Mucosa of gallbladder (tissue), 1 donor: ENCODE results near the gene WDPCP. TPM values are rescaled to one million over a fixed set of nuclear protein-coding genes. Genes with fewer than 3 reads are reported as not detected.
"Not testable (repeated sequence)": the region's sequence is repeated elsewhere in the genome, so short reads cannot be mapped to it uniquely, and the experiment has no call there.

ENCODE experiments used
- DNase-seq: peaks from one replicate; pipeline ENCODE4 v3.0.0-alpha.2; 2020; ENCODE audit warnings: low spot score
- total RNA-seq: library from RNA; stranded (reverse); gene quantifications from one replicate; pipeline ENCODE4 v1.2.1, GENCODE V29; 2021
- donor health status: DM: no; HTN: no; CAD: no.

The WDPCP gene
- total RNA-seq, 1 donor from 2014 or later, result 7.8 TPM

DNA sequence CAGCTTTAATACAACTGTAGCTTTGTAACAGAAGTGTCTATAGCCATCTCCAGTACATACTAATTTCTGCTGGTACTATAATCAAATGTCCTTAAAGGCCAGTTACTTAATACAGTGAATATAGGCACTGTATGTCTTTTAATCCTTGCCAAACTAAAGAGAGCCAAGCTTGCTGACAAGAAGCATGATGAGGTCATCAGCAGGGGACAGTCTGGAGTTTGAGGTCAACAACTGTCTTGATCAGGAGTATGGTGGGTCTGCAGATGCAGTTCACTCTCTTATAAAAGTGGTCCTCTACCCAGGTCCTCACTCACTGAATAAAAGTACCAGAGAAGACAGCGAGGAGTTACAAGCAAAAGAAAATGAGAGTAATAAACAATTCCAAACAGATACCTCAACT lies 219.1 kb downstream of the WDPCP start:
- DNase-seq, result no peak

DNA sequence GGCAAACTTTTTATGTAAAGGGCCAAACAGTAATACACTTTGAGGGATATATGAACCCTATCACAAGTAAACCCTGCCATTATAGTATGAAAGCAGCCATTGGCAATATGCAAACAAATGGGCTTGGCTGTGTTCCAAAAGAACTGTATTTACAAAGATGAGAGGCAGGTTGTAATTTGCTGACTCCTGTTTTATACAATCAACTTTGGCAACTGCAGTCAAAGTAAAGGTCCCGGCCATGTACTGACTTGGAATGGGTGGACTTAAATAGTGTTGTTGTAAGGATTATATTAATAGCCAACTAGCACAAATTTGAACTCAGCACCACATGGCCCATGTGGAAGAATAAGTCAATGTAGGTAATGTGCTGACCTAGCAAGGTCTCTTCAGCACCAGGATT lies 223.4 kb downstream of the WDPCP start:
- no peak for DNase-seq

DNA sequence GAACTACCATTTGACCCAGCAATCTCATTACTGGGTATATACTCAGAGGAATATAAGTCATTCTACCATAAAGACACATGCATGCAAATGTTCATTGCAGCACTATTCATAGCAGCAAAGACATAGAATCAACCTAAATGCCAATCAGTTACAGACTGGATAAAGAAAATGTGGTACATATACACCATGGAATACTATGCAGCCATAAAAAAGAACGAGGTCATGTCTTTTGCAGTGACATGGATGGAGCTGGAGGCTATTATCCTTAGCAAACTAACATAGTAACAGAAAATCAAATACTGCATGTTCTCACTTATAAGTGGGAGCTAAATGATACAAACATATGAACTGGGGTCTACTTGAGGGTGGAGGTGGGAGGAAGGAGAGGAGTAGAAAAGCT lies 230.6 kb downstream of the WDPCP start:
- not testable (repeated sequence) for DNase-seq

DNA sequence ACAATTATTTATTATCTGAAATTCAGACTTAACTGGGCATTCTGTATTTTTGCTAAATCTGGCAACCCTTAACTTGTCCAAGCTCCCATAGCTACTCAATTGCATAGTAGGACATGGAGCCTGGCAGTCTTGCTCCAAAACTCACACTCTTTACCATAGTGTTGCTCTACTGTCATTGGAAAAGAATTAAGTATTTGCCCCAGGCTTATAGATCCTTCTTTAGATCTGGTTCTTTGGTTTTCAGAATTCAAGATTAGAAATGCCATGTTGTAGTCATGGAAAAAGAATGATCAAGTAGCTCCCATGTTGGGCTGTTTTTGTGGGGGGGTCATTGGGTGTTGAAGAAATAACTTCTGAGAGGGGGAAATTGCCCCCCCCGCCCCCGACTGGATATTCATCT lies 240.9 kb downstream of the WDPCP start:
- no peak for DNase-seq

DNA sequence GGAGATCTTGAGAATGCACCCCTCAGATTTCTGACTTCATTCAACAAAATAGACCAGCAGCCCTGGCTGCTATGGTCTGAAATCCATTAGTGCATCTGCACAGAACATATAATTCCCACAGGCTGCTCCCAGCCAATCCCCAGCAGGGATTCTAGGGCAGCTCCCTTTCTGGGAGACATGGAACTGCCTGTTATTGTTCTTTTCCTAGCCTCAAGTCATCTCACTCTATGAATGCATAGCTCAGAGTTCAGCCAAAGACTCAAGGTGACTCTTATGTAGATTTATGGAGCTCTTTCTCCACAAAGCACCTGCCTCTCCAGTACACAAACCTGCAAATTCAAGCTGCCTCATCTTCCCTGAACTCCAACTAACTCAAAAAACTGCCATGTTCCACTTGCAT lies 241.9 kb downstream of the WDPCP start:
- DNase-seq, result no peak

DNA sequence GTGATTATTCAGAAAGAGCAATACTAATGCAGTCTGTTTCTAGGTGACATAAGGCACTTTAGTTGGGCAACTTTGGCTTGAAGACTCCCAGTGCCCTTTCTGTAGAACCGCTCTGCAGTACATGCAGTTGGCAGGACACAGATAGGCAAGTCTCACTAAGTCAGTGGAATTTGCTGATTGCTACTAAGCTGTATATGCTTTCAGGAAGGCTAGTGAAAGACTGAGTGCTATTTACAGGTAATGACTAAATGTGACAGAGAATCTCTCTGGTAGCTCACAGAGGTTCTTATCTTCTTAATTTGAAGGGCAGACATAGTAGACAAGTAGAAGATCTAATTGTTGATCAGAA lies 243.0 kb downstream of the WDPCP start:
- no peak for DNase-seq

DNA sequence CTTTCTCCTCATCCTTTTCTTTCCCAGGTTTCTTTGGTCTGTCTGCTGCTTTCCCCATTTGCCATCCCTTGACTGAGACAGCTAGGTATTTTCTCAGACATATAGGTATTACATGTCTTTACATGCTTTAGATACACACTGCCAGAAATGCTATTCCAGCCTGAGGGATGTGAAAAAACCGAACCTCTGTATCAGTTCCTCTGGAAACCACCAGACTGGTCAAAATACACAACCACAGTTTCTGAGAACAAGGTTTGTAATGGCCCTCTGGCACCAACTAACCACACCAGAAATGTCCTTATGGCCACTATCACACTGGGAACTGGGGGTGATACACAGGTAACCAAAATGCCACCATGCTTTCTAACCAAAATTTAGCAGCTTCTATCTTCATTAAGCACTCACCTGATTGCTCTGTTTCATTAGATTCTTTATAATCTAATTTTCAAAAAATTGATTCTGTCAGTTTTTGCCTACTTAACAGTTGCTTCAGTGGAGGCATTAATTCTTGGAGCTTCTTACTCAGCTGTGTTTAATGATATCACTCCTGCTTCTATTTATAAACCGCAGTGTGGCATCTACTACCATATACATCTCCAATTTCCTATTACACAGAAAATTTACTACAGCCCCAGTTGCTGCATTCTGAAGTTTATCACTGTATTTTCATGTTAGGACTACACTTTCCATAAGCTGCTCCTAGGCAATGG lies 243.5 kb downstream of the WDPCP start:
- no peak for DNase-seq

DNA sequence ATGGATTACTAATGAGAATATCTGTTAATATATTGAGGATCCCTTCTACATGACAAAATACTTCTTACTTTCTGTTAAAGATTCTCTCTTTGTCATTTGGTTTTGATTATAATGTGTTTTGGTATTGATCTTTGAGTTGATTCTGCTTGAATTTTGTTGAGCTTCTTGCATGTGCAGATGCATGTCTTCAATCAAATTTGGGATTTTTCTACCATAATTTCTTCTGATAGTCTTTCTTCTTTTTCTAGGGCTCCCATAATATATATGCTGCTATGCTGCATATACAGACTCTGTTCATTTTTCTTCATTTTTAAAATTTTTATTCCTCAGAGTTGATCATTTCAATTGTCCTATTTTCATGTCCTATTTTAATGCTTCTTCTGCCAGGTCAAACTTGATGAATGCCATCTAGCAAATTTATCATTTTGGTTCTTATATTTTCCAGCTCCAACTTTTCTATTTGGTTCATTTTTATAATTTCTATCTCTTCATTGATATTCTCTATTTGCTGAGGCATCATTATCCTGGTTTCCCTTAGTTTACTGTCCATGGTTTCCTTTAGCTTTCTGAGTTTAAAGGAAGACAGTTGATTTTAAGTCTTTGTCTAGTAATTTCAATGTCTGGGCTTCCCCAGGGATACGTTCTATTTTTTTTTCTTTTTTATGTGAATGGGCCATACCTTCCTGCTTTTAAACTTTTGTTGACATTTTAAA lies 244.7 kb downstream of the WDPCP start:
- no peak for DNase-seq

DNA sequence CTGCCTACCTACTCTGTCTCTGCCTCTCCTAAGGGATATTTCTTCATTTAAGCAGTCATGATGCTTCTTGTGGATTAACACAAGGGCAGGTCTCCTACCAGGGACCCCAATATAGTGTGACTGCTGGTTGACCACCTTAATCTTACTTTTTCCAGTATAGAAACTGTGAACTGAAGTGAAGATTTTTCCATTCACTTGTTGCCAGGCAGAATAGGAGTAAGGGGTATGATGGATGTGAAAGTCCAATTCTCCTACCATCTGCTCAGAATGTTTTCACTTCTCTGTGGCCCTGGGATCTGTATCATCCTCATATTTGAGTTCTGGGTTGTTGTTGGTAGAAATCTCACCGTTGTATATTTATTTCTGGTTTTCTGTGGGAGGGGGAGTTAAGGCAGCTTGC lies 247.8 kb downstream of the WDPCP start:
- DNase-seq, result no peak

DNA sequence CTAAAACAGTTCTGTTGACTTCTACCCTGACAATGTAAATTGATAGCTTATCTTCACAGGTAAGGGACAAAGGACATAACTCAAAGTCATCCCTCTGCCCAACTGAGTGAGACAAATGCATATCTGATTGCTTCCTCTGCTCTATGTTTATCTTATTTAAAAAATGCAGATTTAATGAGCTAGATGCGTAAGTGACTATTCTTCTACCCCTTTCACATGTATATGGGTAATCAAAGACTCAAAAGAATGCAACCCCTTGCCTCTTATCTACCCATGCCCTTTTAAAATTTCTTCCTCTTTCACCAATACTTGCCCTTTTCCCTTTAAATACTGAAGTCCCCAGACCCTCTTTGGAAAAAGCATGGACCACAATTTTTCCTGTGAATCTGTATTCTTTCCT lies 253.4 kb downstream of the WDPCP start:
- DNase-seq, result no peak

DNA sequence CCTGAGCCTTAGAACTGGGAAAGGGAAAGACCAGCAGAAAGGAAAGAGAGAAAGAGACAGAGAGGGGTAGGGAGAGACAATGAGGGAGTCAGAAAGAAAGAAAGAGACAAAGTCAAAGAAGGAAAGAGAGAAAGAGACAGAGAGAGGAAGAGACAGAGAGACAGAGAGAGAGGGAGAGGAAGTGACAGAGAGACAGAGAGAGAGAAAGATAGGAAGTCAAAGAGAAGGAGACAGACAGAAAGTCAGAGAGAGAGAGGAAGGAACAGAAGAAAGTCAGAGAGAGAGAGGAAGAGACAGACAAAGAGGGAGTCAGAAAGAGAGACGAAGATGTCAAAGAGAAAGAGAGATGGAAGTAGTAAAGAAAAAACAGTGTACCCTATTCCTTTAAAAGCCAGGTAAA lies 261.8 kb downstream of the WDPCP start:
- no peak for DNase-seq

DNA sequence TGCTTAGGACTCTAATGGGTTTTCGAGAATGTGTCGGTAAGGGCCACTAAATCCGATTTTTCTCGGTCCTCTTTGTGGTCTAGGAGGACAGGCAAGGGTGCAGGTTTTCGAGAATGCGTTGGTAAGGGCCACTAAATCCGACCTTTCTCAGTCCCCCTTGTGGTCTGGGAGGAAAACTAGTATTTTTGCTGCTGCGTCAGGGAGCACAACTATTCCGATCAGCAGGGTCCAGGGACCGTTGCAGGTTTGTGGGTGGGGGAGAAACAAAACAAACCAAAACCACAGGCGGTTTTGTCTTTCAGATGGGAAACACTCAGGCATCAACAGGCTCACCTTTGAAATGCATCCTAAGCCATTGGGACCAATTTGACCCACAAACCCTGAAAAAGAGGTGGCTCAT lies 264.6 kb downstream of the WDPCP start:
- DNase-seq, result not testable (repeated sequence)

DNA sequence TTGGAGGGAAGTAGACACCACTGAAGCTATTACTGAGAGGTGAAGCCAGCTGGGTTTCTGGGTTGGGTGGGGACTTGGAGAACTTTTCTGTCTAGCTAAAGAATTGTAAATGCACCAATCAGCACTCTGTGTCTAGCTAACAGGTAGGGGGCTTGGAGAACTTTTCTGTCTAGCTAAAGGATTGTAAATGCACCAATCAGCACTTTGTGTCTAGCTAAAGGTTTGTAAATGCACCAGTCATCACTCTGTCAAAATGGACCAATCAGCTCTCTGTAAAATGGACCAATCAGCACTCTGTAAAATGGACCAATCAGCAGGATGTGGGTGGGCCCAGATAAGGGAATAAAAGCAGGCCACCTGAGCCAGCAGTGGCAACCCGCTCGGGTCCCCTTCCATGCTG lies 266.3 kb downstream of the WDPCP start:
- not testable (repeated sequence) for DNase-seq

DNA sequence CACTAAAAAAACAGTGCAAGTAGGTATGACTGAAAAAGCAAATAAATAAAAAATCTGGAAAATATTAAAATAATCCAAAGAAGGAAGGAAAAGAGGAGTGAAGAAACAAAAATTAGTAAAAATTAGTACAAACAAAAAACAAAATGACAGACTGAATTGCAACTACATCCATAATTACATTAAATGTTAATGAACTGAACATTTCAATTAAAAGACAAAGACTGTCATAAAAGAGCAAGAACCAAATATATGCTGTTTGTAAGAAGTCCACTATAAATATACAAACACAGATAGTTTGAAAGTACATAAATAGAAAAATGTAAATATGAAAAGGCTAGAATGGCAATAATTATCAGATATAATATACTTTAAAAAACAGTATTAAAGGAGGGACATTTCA lies 267.6 kb downstream of the WDPCP start:
- DNase-seq, result no peak

DNA sequence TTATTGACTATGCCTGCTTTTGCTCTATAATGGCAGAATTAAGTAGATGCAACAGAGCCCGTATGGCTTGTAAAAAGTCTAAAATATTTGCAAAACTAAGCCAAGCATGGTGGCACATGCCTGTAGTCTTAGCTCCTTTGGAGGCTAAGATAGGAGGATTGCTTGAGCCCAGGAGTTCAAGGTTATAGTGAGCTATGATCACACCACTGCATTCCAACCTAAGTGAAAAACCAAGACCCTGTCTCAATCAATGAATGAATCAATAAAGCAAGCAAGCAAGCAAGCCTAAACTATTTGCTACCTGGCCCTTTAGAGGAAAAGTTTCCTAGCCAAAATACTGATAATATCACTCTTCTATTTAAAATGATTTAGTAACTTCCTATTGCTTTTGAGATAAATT lies 277.7 kb downstream of the WDPCP start:
- no peak for DNase-seq

DNA sequence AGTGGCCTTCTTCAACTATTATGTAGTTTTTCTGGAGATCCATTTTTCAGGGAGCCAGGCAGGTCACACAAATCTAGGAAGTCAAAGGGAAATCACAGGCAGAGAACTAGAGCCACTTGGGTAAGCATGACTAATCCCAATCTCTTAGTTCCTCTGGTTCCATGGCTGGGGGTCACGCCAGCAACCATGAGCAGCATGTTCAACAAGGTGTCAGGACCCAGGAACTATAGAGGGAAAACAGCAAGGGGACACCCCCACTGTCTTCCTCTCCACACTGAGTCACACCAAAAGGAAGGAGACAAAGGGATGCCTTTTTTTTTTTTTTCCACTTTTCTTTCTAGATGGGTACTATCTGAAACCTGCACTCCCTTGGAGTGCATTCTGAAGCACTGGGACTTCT lies 286.8 kb downstream of the WDPCP start:
- DNase-seq, result no peak

DNA sequence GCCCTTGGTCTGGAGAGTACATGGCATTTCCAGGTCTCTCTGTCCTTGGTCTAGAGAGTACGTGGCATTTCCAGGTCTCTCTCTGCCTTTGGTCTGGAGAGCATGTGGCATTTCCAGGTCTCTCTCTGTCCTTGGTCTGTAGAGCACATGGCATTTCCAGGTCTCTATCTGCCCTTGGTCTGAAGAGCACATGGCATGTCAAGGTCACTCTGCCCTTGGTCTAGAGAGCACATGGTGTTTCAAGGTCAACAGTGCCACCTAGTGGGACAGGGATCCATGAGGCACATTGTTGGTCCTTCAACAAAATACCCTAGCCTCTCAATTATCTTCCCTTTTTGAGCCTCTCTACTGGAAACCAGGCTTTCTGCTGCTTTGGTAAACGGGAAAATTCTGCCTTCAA lies 287.4 kb downstream of the WDPCP start:
- DNase-seq, result no peak

DNA sequence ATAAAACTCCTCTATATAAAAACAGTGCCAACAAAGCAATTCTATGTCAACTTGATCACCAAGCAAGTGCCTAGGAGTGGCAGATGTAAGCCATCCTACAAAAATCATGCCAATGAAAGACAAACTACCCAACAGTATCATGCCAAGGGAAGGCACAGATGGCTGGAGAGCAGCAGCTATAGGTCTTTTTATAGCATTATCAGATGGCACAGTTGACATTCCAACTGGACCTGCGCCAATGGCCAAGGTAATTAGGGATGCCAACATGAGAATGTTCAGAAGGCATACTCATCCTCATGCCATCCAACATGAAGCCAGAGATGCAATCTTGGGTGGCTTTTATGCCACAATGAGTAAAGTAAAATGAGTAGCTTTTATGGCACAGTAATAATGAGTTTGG lies 300.3 kb downstream of the WDPCP start:
- no peak for DNase-seq

DNA sequence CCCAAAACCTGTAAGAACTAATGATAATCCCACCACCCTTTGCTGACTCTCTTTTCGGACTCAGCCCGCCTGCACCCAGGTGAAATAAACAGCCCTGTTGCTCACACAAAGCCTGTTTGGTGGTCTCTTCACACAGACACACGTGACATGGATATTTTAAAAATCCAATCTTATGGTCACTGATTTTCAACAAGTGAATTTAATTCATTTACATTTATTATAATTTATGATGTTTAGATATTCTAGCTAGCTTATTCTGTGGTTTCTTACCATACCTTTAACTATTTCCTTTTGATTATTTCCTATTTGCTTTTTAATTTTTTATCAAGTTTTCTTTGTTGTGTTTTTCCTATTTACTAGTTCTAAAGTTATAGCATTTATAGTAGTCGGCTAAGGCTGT lies 301.8 kb downstream of the WDPCP start:
- not testable (repeated sequence) for DNase-seq

DNA sequence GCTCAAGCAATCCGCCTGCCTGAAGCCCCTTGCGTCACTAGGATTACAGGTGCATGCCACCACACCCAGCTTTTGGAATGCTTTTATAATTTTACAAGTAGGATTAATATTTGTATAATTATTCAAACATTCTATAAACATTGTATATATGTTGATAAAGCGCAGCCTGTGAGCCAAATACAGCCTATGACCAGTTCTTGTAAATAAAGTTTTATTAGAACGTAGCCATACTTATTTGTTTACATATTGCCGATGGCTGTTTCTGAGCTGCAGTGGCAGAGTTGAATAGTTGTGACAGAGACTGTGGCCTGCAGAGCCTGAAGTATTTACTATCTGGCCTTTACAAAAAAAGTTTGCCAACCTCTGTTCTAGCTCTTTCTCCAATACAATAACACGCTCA lies 305.0 kb downstream of the WDPCP start:
- no peak for DNase-seq

DNA sequence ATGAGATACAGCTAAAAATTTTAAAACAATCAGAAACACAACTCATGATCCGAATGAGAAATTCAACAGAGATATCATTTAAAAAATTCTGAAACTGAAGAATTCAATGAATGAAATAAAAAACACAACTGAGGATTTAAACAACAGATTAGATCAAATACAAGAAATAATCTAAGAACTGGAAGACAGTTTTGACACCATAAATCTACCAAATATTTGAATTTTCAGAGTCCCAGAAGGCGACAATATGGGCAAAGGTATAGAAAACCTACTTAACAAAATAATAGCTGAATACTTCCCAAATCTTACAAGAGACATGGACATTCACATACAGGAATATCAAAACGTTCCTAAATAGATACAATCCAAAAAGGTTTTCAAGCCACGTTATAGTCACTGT lies 315.7 kb downstream of the WDPCP start:
- no peak for DNase-seq

DNA sequence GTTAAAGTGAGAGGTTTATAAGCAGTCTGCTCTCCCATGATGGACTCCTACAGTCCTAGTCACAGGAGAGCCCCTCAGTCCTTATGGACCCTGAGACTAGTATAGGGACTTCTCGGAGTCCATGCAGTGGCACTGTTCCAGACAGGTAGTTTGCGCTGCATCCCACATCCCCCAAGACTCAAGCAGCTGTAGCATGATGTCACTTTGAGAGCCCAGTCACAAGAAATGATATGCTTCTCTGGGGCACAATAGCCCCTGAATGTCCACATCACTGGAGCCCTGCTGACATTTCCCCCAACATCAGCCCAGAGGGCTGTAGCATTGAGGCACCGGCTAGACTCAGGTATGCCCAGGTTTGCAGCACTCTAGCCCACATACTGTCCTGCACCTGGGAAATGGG lies 317.6 kb downstream of the WDPCP start:
- DNase-seq, result no peak

DNA sequence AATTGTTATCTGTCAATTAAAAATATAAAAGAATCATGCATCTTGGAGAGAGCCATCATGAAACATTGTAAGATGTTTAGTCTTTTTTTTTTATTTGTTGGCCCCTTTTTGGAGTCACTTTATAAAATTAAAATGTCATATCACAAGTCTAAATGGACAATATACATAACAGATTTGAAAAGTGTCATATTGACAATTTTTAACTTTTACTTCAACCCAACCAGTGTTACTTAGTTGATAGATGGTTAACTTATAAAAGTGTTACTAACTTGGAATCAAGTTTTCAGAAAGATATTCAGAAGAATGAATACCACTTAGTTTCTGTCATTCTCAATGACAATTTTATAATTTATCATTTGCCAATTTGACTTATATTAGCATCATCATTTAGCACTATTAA lies 319.3 kb downstream of the WDPCP start:
- no peak for DNase-seq

DNA sequence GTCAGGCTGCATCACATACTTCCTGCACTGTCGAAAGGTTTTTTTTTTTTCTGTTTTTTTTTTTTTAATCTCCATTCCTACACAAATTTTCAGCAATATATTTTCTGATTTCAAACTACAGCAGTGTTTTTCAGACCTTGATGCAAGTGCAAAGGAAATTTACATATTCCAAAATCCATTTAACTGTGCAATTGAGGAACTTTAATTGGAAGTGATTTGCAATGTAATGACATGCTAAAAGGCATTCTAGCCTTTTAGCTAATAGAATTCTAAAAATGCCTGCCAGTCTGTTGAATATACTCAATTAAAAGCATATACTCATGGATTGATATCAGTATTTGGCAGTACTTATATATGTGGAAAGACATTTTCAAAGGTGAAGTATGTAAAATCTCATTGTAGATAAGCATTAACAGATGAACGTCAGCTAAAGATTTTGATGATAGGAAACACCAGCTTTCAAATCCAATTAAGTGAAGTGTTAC lies 327.1 kb downstream of the WDPCP start:
- no peak for DNase-seq
